ENCODE data around the gene PYGB. TPM values are rescaled to one million over a fixed set of nuclear protein-coding genes. Genes with fewer than 3 reads are reported as not detected.

PYGB gene
- total and polyA plus RNA-seq, 2 experiments from 2014 or later, result 45.3 to 61.1 TPM

DNA sequence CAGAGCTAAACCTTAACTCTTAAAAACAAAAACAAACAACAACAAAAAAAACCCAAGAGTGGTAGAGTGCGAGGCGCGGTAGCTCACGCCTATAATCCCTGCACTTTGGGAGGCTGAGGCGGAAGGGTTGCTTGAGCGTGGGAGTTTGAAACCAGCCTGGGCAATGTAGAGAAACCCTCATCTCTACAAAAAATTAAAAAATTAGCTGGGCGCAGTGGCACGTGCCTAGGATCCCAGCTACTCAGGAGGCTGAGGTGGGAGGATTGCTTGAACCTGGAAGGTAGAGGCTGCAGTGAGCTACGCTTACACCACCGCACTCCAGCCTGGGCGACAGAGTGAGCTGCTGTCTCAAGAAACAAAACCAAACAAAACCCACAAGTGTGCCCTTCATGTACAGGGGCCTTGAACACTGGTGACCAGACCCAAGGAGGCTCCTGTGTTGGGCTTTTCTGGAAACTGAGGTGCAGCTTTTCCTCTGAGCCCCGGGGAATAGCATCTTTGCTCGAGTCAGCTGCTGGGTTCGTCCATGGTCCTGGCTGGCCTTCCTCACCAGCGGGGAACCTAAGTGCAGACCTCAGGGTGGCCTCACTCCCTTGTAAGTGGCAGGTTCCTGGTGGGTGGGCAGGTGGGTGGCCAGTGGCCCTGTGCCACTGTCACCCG lies 39.9 kb downstream of the PYGB start:
- H3K27me3 ChIP-seq, result no peaks in the 10 kb centered on the region
- no peak overlapping the region for H3K4me3 ChIP-seq
- TF ChIP-seq CTCF (IDR thresholded peaks at IDR 0.05; ENCODE audit: poor library complexity), result no peak
- H3K36me3 ChIP-seq (replicated peaks; ENCODE audit: insufficient read depth, low read depth), result no peaks in the 10 kb centered on the region
- no peak overlapping the region for H3K27ac ChIP-seq
- no peak for DNase-seq (ENCODE audit: low spot score)
- no peaks in the 10 kb centered on the region for H3K9me3 ChIP-seq (ENCODE audit: low read depth)
- no peaks in the 10 kb centered on the region for H4K20me1 ChIP-seq (ENCODE audit: insufficient read depth, poor library complexity, severe bottlenecking)
- H3K9me2 ChIP-seq (replicated peaks; ENCODE audit: insufficient read depth), result no peaks in the 10 kb centered on the region
- H3K4me1 ChIP-seq (ENCODE audit: insufficient read depth), result no peaks in the 10 kb centered on the region
- 95% methylated on average over 16 of the region's 16 CpGs for WGBS (ENCODE audit: low lambda C conversion rate, missing lambda C conversion rate)
- no peak overlapping the region for H2AFZ ChIP-seq
- no peaks in the 10 kb centered on the region for H3K79me2 ChIP-seq
- H3K4me2 ChIP-seq, result no peak overlapping the region

GRCh38 chr20:25288291-25289181 lies 40.7 kb downstream of the PYGB start:
- H3K9me3 ChIP-seq (ENCODE audit: low read depth), result no peaks in the 10 kb centered on the region
- no peak for TF ChIP-seq CTCF (IDR thresholded peaks at IDR 0.05; ENCODE audit: poor library complexity)
- TF ChIP-seq EZH2 (IDR thresholded peaks at IDR 0.05; ENCODE audit: borderline replicate concordance), result no peak
- no peaks in the 10 kb centered on the region for H3K9me2 ChIP-seq (replicated peaks; ENCODE audit: insufficient read depth)
- 96% methylated on average over 22 of the region's 22 CpGs for WGBS (ENCODE audit: low lambda C conversion rate, missing lambda C conversion rate)
- H4K20me1 ChIP-seq (ENCODE audit: insufficient read depth, poor library complexity, severe bottlenecking), result no peaks in the 10 kb centered on the region
- H3K4me3 ChIP-seq, result no peak overlapping the region
- DNase-seq (ENCODE audit: low spot score), result no peak
- H3K36me3 ChIP-seq (replicated peaks; ENCODE audit: insufficient read depth, low read depth), result no peaks in the 10 kb centered on the region
- no peak overlapping the region for H2AFZ ChIP-seq
- H3K4me2 ChIP-seq, result no peak overlapping the region
- no peaks in the 10 kb centered on the region for H3K27me3 ChIP-seq
- H3K4me1 ChIP-seq (ENCODE audit: insufficient read depth), result no peaks in the 10 kb centered on the region
- H3K27ac ChIP-seq, result no peak overlapping the region
- H3K79me2 ChIP-seq, result no peaks in the 10 kb centered on the region

GRCh38 chr20:25289886-25290597 lies 42.2 kb downstream of the PYGB start:
- H4K20me1 ChIP-seq (ENCODE audit: insufficient read depth, poor library complexity, severe bottlenecking), result no peaks in the 10 kb centered on the region
- no peak overlapping the region for H2AFZ ChIP-seq
- 94% methylated on average over 23 of the region's 24 CpGs for WGBS (ENCODE audit: low lambda C conversion rate, missing lambda C conversion rate)

More at GRCh38 chr20:25289886-25290597, 42.2 kb downstream of the PYGB start:
- DNase-seq (ENCODE audit: low spot score), result no peak
- no peaks in the 10 kb centered on the region for H3K79me2 ChIP-seq
- no peaks in the 10 kb centered on the region for H3K9me3 ChIP-seq (ENCODE audit: low read depth)
- TF ChIP-seq CTCF (IDR thresholded peaks at IDR 0.05; ENCODE audit: poor library complexity), result no peak
- TF ChIP-seq EZH2 (IDR thresholded peaks at IDR 0.05; ENCODE audit: borderline replicate concordance), result no peak
- no peak for TF ChIP-seq EZH2phosphoT487 (IDR thresholded peaks at IDR 0.05; ENCODE audit: low read depth, severe bottlenecking, unreplicated experiment)
- H3K27ac ChIP-seq, result no peak overlapping the region
- no peak overlapping the region for H3K4me3 ChIP-seq
- H3K4me1 ChIP-seq (ENCODE audit: insufficient read depth), result no peaks in the 10 kb centered on the region
- no peaks in the 10 kb centered on the region for H3K9me2 ChIP-seq (replicated peaks; ENCODE audit: insufficient read depth)
- H3K4me2 ChIP-seq, result no peak overlapping the region
- no peaks in the 10 kb centered on the region for H3K27me3 ChIP-seq
- no peaks in the 10 kb centered on the region for H3K36me3 ChIP-seq (replicated peaks; ENCODE audit: insufficient read depth, low read depth)

All from hepatocyte (in vitro differentiated cells).